AG10803 (cell line): ENCODE measurements around the gene VPS26A.
"Not testable (repeated sequence)": the region's sequence is repeated elsewhere in the genome, so short reads cannot be mapped to it uniquely, and the experiment has no call there.

ENCODE experiments used
- DNase-seq: peaks from one replicate; pipeline ENCODE4 v3.0.0; 2010; ENCODE audit warnings: low read depth
- H3K4me3 ChIP-seq: 2 replicates; pipeline ENCODE4 v1.5.1; 2011; ENCODE audit warnings: mild to moderate bottlenecking, low read length, control low read depth
- CTCF ChIP-seq: conservative IDR thresholded peaks from 2 replicates; pipeline ENCODE4 v1.5.1; 2011; ENCODE audit warnings: mild to moderate bottlenecking, low read length, control low read depth, inconsistent platforms

VPS26A gene

GRCh38 chr10:69145864-69146263 is 21.9 kb downstream of the VPS26A start:
- no peak for TF ChIP-seq CTCF
- no peak for DNase-seq
- no peak overlapping the region for H3K4me3 ChIP-seq

GRCh38 chr10:69146759-69147158 is 22.8 kb downstream of the VPS26A start:
- DNase-seq: no peak
- H3K4me3 ChIP-seq: no peak overlapping the region
- TF ChIP-seq CTCF: no peak

- H3K4me3 ChIP-seq: no peak overlapping the region
These were observed 28.0 kb downstream of the VPS26A start for GRCh38 chr10:69151984-69152383.

GRCh38 chr10:69153227-69153626 is 29.2 kb downstream of the VPS26A start:
- no peak for DNase-seq
- no peak overlapping the region for H3K4me3 ChIP-seq
- no peak for TF ChIP-seq CTCF

More at GRCh38 chr10:69151984-69152383, 28.0 kb downstream of the VPS26A start:
- no peak for TF ChIP-seq CTCF
- DNase-seq: no peak

GRCh38 chr10:69160809-69161241 is 36.8 kb downstream of the VPS26A start:
- no peak for TF ChIP-seq CTCF
- DNase-seq: peak; percentile 63
- H3K4me3 ChIP-seq: no peak overlapping the region

- no peak for TF ChIP-seq CTCF
- H3K4me3 ChIP-seq: no peak overlapping the region
- DNase-seq: no peak
These were observed 44.5 kb downstream of the VPS26A start for GRCh38 chr10:69168493-69168892.

- TF ChIP-seq CTCF: no peak
- DNase-seq: peak; percentile 74
- H3K4me3 ChIP-seq: no peak overlapping the region
These were observed 48.4 kb downstream of the VPS26A start for GRCh38 chr10:69172241-69172982.

GRCh38 chr10:69175326-69175725 is 51.3 kb downstream of the VPS26A start:
- not testable (repeated sequence) for DNase-seq, H3K4me3 ChIP-seq
